ENCODE measurements around the gene FNDC3B. TPM values are rescaled to one million over a fixed set of nuclear protein-coding genes. Genes with fewer than 3 reads are reported as not detected.
"Not testable (repeated sequence)": the region's sequence is repeated elsewhere in the genome, so short reads cannot be mapped to it uniquely, and the experiment has no call there.

The FNDC3B gene
- total and polyA plus RNA-seq, 9 of the 15 experiments (the other 6 are each of a cell fraction or from before 2014, with no cell fraction given): 7.0 to 35.8 (median 16.2) TPM

DNA sequence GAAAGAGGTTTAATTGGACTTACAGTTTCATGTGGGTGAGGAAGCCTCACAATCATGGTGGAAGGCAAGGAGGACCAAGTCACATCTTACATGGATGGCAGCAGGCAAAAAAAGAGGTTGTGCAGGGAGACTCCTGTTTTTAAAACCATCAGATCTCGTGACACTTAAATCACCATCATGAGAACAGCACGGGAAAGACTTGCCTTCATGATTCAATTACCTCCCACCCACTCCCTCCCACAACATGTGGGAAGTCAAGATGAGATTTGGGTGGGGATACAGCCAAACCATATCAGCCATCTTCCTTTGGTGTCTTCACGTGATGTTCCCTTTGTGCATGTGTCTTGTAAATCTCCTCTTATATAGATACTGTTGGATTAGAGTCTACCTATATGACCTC, 204.0 kb downstream of the FNDC3B start:
- H3K4me1 ChIP-seq (replicated peaks in 1 of 2; ENCODE audit: control insufficient read depth in 2 of 2, insufficient read depth in 2 of 2, low read length in 2 of 2); H3K27ac ChIP-seq (ENCODE audit: extremely low read depth, low read depth, low read length); POLR2A ChIA-PET; H3K4me3 ChIP-seq; H3K9me1 ChIP-seq (ENCODE audit: control insufficient read depth, insufficient read depth, low read length); H3K36me3 ChIP-seq (ENCODE audit: control insufficient read depth, insufficient read depth, low read length); ATAC-seq; in situ Hi-C loops (cut with MboI); H3K9me3 ChIP-seq (replicated peaks; ENCODE audit: control insufficient read depth, insufficient read depth, low read depth, low read length); intact Hi-C loops (cut with micrococcal nuclease); CTCF ChIA-PET (ENCODE audit: low intra/inter-chr PET ratio); H4K20me1 ChIP-seq (replicated peaks; ENCODE audit: control insufficient read depth, insufficient read depth, low read length); H2AFZ ChIP-seq (ENCODE audit: low read depth, low read length); BruUV-seq (replicated peaks); FAIRE-seq; H3K27me3 ChIP-seq (ENCODE audit: control insufficient read depth in 2 of 2, insufficient read depth in 2 of 2, low read length in 2 of 2); H3K79me2 ChIP-seq (ENCODE audit: control insufficient read depth, insufficient read depth, low read length); H3K9ac ChIP-seq (ENCODE audit: insufficient read depth in 1 of 2, low read depth in 2 of 2, low read length in 2 of 2); H3K4me2 ChIP-seq (ENCODE audit: insufficient read depth, low read length): not testable (repeated sequence)
- peak in 1 of 4 experiments; percentile 4 for DNase-seq (ENCODE audit: extremely low read depth in 1 of 4, low spot score in 3 of 4)
- 87% methylated on average over 3 of the region's 3 CpGs for WGBS (ENCODE audit: insufficient coverage, low coverage, missing lambda C conversion rate)
- TF ChIP-seq ZNF431 (CRISPR knock-in tag; IDR thresholded peaks at IDR 0.05) (peak; percentile 34; the same call in 1 of the 2 replicates), EGR1 (conservative IDR thresholded peaks at IDR 0.05) (0 out of 2 replicates have a peak, but pooled peaks have one; percentile 7)

DNA sequence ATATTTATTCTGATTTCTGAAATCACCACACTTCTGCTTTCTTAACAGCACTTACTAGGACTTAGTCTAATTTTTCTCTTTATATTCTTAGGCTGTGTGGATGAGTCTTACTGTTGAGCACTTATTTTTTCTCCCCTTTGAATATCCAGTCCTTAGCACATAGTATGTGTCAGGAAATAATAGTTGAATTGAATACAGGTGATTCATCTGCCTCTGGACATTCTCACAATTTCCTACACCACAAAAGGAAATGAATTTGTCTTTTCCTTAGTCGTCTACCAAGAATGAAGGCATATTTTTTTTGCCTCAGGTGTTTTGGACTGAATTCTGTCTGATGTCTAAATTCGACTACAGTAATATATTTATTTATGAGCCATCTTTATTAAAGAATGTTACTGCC, 204.6 kb downstream of the FNDC3B start:
- no peak overlapping the region for H3K4me2 ChIP-seq (ENCODE audit: insufficient read depth, low read length)
- no TSS peak for BruUV-seq (replicated peaks)

More for the DNA sequence above, 204.6 kb downstream of the FNDC3B start:
- no peaks in the 10 kb centered on the region for H3K27me3 ChIP-seq (ENCODE audit: control insufficient read depth in 2 of 2, insufficient read depth in 2 of 2, low read length in 2 of 2)
- DNase-seq (ENCODE audit: extremely low read depth in 1 of 4, low spot score in 3 of 4): no peak
- no peak overlapping the region for H3K9ac ChIP-seq (ENCODE audit: insufficient read depth in 1 of 2, low read depth in 2 of 2, low read length in 2 of 2)
- peaks cover 3% of the 10 kb centered on the region for H3K9me3 ChIP-seq (replicated peaks; ENCODE audit: control insufficient read depth, insufficient read depth, low read depth, low read length)
- in situ Hi-C loops (cut with MboI) (no loop called here), intact Hi-C loops (cut with micrococcal nuclease) (no loop called here)
- H3K79me2 ChIP-seq (ENCODE audit: control insufficient read depth, insufficient read depth, low read length): no peaks in the 10 kb centered on the region; the same call in 1 of the 3 replicates
- FAIRE-seq: no peak
- ChIA-PET CTCF (ENCODE audit: low intra/inter-chr PET ratio) (no interaction called here), POLR2A (no interaction called here)
- H3K9me1 ChIP-seq (ENCODE audit: control insufficient read depth, insufficient read depth, low read length): no peaks in the 10 kb centered on the region
- H3K4me3 ChIP-seq: no peak overlapping the region
- H3K36me3 ChIP-seq (ENCODE audit: control insufficient read depth, insufficient read depth, low read length): peaks cover 10% of the 10 kb centered on the region; the same call in 2 of the 3 replicates
- no peaks in the 10 kb centered on the region for H3K4me1 ChIP-seq (replicated peaks in 1 of 2; ENCODE audit: control insufficient read depth in 2 of 2, insufficient read depth in 2 of 2, low read length in 2 of 2)
- no peak for ATAC-seq
- no peak overlapping the region for H3K27ac ChIP-seq (ENCODE audit: extremely low read depth, low read depth, low read length)
- 73% methylated on average over 2 of the region's 2 CpGs for WGBS (ENCODE audit: insufficient coverage, low coverage, missing lambda C conversion rate)
- H2AFZ ChIP-seq (ENCODE audit: low read depth, low read length): no peak overlapping the region
- TF ChIP-seq NR4A1 (CRISPR knock-in tag; IDR thresholded peaks at IDR 0.05) (no peak), NR4A1 (tag; IDR thresholded peaks at IDR 0.05) (no peak), ELF4 (CRISPR knock-in tag; IDR thresholded peaks at IDR 0.05) (no peak), ILF3 (IDR thresholded peaks at IDR 0.05; ENCODE audit: borderline replicate concordance) (no peak)
- H4K20me1 ChIP-seq (replicated peaks; ENCODE audit: control insufficient read depth, insufficient read depth, low read length): no peaks in the 10 kb centered on the region
